ENCODE measurements around the gene ARSJ.

DNA sequence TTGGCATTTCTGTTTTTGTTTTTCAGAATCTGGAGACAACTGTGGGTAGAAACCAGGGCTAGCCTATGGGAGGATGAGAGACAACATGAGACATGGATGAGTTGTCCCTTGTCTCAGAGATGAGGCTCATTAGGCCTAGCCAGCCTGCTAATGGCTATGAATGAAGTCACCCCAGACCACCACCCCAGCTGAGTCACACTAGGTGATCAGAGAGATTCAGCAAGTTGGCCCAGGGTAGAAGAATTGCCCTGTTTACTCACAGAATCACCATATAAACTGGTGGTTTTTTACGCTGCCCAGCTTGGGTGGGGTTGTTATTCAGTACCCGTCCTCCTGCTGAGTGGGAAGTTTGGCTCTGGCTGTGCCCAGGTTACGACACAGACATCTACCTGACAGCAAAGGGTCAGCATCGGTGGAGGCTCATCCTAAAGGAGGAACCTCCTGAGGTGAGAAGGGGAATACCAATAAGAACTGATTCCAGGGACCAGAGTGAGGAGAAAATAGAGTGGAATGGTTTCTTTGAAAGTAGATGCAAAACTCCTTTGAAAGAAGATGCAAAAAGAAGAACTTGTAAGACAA, 17.2 kb upstream of the ARSJ start:
- TF ChIP-seq EZH2 (IDR thresholded peaks at IDR 0.05) = no peak
- TF ChIP-seq POLR2AphosphoS5 (IDR thresholded peaks at IDR 0.05; ENCODE audit: borderline replicate concordance, low read depth, low read length) = no peak
- TF ChIP-seq FOXP2 (optimal IDR thresholded peaks at IDR 0.05; ENCODE audit: control extremely low read depth, extremely low read length, insufficient read depth) = no peak

Data from SK-N-MC (cell line).